Parathyroid adenoma (tissue), 2 donors: ENCODE measurements around the gene ZNF236.

Experiments used
- H2AFZ ChIP-seq: fragments of 300-600 bp; sonication (generic); one replicate; pipeline ENCODE4 v1.7.0; 2017; ENCODE audit warnings: antibody characterized with exemption, mild to moderate bottlenecking
- H3K27ac ChIP-seq: fragments of 300-600 bp; sonication (generic); one replicate; pipeline ENCODE4 v1.7.0; 2017
- H3K27me3 ChIP-seq: fragments of 300-600 bp; sonication (generic); one replicate; pipeline ENCODE4 v1.7.0; 2017; ENCODE audit warnings: low read length; ENCODE audit not compliant: control insufficient read depth, insufficient read depth
- H3K36me3 ChIP-seq: fragments of 300-600 bp; sonication (generic); one replicate; pipeline ENCODE4 v1.7.0; 2017; ENCODE audit warnings: low read length; ENCODE audit not compliant: control insufficient read depth, insufficient read depth
- H3K4me1 ChIP-seq: fragments of 300-600 bp; sonication (generic); one replicate; pipeline ENCODE4 v1.7.0; 2017; ENCODE audit warnings: control low read depth
- H3K4me2 ChIP-seq: fragments of 300-600 bp; sonication (generic); one replicate; pipeline ENCODE4 v1.7.0; 2017; ENCODE audit warnings: low read length
- H3K4me3 ChIP-seq: fragments of 300-600 bp; sonication (generic); one replicate; pipeline ENCODE4 v1.7.0; 2017; ENCODE audit warnings: low read depth, low read length
- H3K79me2 ChIP-seq: fragments of 300-600 bp; sonication (generic); one replicate; pipeline ENCODE4 v1.7.0; 2017; ENCODE audit warnings: control low read depth
- H3K9ac ChIP-seq: fragments of 300-600 bp; sonication (generic); one replicate; pipeline ENCODE4 v1.7.0; 2017; ENCODE audit warnings: mild to moderate bottlenecking
- H3K9me3 ChIP-seq: fragments of 300-600 bp; sonication (generic); one replicate; pipeline ENCODE4 v1.7.0; 2017; ENCODE audit warnings: low read length; ENCODE audit not compliant: control insufficient read depth
- TF ChIP-seq, protein P1 (sequence below): fragments of 300-600 bp; sonication (generic); IDR thresholded peaks from one replicate; pipeline ENCODE4 v1.7.0; 2017; ENCODE audit warnings: antibody characterized with exemption, mild to moderate bottlenecking
- donor health status: primary hyperparathyroidism.

ZNF236 gene

GRCh38 chr18:76827205-76828200, 5.1 kb downstream of the ZNF236 start:
- Histone ChIP-seq H3K27ac (no peak overlapping the region), H3K79me2 (peaks cover 10% of the 10 kb centered on the region), H3K4me2 (no peak overlapping the region), H3K9me3 (no peaks in the 10 kb centered on the region), H3K4me3 (no peak overlapping the region), H3K9ac (no peak overlapping the region), H2AFZ (no peak overlapping the region), H3K4me1 (no peaks in the 10 kb centered on the region), H3K27me3 (no peaks in the 10 kb centered on the region), H3K36me3 (no peaks in the 10 kb centered on the region)
- TF ChIP-seq, protein P1, sequence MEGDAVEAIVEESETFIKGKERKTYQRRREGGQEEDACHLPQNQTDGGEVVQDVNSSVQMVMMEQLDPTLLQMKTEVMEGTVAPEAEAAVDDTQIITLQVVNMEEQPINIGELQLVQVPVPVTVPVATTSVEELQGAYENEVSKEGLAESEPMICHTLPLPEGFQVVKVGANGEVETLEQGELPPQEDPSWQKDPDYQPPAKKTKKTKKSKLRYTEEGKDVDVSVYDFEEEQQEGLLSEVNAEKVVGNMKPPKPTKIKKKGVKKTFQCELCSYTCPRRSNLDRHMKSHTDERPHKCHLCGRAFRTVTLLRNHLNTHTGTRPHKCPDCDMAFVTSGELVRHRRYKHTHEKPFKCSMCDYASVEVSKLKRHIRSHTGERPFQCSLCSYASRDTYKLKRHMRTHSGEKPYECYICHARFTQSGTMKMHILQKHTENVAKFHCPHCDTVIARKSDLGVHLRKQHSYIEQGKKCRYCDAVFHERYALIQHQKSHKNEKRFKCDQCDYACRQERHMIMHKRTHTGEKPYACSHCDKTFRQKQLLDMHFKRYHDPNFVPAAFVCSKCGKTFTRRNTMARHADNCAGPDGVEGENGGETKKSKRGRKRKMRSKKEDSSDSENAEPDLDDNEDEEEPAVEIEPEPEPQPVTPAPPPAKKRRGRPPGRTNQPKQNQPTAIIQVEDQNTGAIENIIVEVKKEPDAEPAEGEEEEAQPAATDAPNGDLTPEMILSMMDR: no peak

GRCh38 chr18:76834379-76834778, 12.0 kb downstream of the ZNF236 start:
- Histone ChIP-seq H3K4me2 (no peak overlapping the region), H3K36me3 (no peaks in the 10 kb centered on the region), H3K27ac (no peak overlapping the region), H3K27me3 (no peaks in the 10 kb centered on the region), H3K4me3 (no peak overlapping the region), H3K9ac (no peak overlapping the region), H3K4me1 (no peaks in the 10 kb centered on the region), H3K9me3 (no peaks in the 10 kb centered on the region), H3K79me2 (peaks cover 16% of the 10 kb centered on the region), H2AFZ (no peak overlapping the region)
- TF ChIP-seq, protein P1: no peak

GRCh38 chr18:76835380-76835779, 13.0 kb downstream of the ZNF236 start:
- peaks cover 14% of the 10 kb centered on the region for H3K79me2 ChIP-seq
- no peak overlapping the region for H3K4me2 ChIP-seq
- no peaks in the 10 kb centered on the region for H3K4me1 ChIP-seq
- no peak overlapping the region for H2AFZ ChIP-seq
- H3K27ac ChIP-seq: no peak overlapping the region
- no peaks in the 10 kb centered on the region for H3K27me3 ChIP-seq
- no peaks in the 10 kb centered on the region for H3K36me3 ChIP-seq
- TF ChIP-seq, protein P1: no peak
- H3K9ac ChIP-seq: no peak overlapping the region
- no peaks in the 10 kb centered on the region for H3K9me3 ChIP-seq
- H3K4me3 ChIP-seq: no peak overlapping the region

GRCh38 chr18:76837071-76837470, 14.7 kb downstream of the ZNF236 start:
- Histone ChIP-seq H2AFZ (no peak overlapping the region), H3K4me2 (no peak overlapping the region), H3K36me3 (no peaks in the 10 kb centered on the region), H3K4me3 (no peak overlapping the region), H3K79me2 (peaks cover 10% of the 10 kb centered on the region), H3K9me3 (no peaks in the 10 kb centered on the region), H3K27ac (no peak overlapping the region), H3K27me3 (no peaks in the 10 kb centered on the region), H3K4me1 (no peaks in the 10 kb centered on the region), H3K9ac (no peak overlapping the region)
- TF ChIP-seq, protein P1: no peak

DNA sequence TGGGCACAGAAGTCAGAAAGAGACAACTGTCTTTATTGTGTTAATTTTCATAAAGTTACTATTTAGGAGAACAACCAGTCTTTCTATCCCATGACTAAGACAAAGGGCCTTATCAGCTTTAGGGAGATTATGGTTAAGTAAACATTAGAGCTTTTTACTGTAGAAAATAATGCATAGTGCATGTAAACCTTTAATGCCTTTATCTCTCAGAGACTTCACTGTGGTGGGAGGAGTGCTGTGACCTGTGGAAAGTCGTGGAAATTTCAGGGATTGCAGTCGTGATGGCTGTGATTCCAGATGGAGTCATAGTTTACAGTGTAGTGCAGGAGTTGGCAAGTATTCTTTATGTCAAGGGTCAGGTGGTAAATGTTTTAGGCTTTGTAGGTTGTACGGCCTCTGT, 15.8 kb downstream of the ZNF236 start:
- Histone ChIP-seq H3K4me2 (no peak overlapping the region), H3K27me3 (no peaks in the 10 kb centered on the region), H2AFZ (no peak overlapping the region), H3K9ac (no peak overlapping the region), H3K36me3 (no peaks in the 10 kb centered on the region), H3K9me3 (no peaks in the 10 kb centered on the region), H3K4me3 (no peak overlapping the region), H3K27ac (no peak overlapping the region), H3K4me1 (peaks cover 3% of the 10 kb centered on the region), H3K79me2 (peaks cover 6% of the 10 kb centered on the region)
- TF ChIP-seq, protein P1: no peak
